Retinal pigment epithelial cell (primary cell): ENCODE results near the gene KIF25.

Source experiments
- DNase-seq: peaks from one replicate; pipeline ENCODE4 v3.0.0-alpha.2; 2010; ENCODE audit warnings: low read depth
- H3K4me3 ChIP-seq: 2 replicates; pipeline ENCODE4 v1.5.1; 2011; ENCODE audit warnings: mild to moderate bottlenecking, low read length, control low read depth, moderate library complexity
- CTCF ChIP-seq: conservative IDR thresholded peaks from 2 replicates; pipeline ENCODE4 v1.5.1; 2011; ENCODE audit warnings: low read depth, low read length, control low read depth, inconsistent platforms

KIF25 gene

GRCh38 chr6:167980911-167981580, 16.4 kb upstream of the KIF25 start:
- no peak for TF ChIP-seq CTCF
- no peak for DNase-seq
- no peak overlapping the region for H3K4me3 ChIP-seq

GRCh38 chr6:167981916-167982462, 15.5 kb upstream of the KIF25 start:
- TF ChIP-seq CTCF: no peak

GRCh38 chr6:167984144-167984719, 13.2 kb upstream of the KIF25 start:
- TF ChIP-seq CTCF: no peak

More at GRCh38 chr6:167981916-167982462, 15.5 kb upstream of the KIF25 start:
- H3K4me3 ChIP-seq: no peak overlapping the region
- no peak for DNase-seq

GRCh38 chr6:167984876-167985604, 12.4 kb upstream of the KIF25 start:
- DNase-seq: no peak
- no peak overlapping the region for H3K4me3 ChIP-seq
- TF ChIP-seq CTCF: no peak

More at GRCh38 chr6:167984144-167984719, 13.2 kb upstream of the KIF25 start:
- no peak for DNase-seq
- H3K4me3 ChIP-seq: no peak overlapping the region

- no peak for DNase-seq
- no peak for TF ChIP-seq CTCF
- no peak overlapping the region for H3K4me3 ChIP-seq
These were observed 11.4 kb upstream of the KIF25 start for GRCh38 chr6:167985911-167986595.

GRCh38 chr6:167987396-167988153, 9.9 kb upstream of the KIF25 start:
- no peak for TF ChIP-seq CTCF
- no peak overlapping the region for H3K4me3 ChIP-seq
- no peak for DNase-seq
